ENCODE results near the gene STK16. TPM values are rescaled to one million over a fixed set of nuclear protein-coding genes. Genes with fewer than 3 reads are reported as not detected.
A peak's percentile ranks its signal among the peaks of the same experiment; 100 is the strongest.

Gene STK16
- total and polyA plus RNA-seq, 2 of the 4 experiments (the other 2 are of a cell fraction): 44.4 to 50.1 TPM

GRCh38 chr2:219285894-219286425 is 40.7 kb downstream of the STK16 start:
- peak overlapping the region; percentile 67 for H2AK9ac ChIP-seq (replicated peaks; ENCODE audit: low read depth, low read length, poor library complexity)
- H4K20me1 ChIP-seq (ENCODE audit: insufficient read depth, low read length): peaks cover 10% of the 10 kb centered on the region; the same call in 1 of the 2 replicates
- H3K23ac ChIP-seq (ENCODE audit: low read depth, low read length): no peak overlapping the region
- H3K9ac ChIP-seq (ENCODE audit: low read depth, low read length): no peak overlapping the region
- H3K27ac ChIP-seq (ENCODE audit: insufficient read depth, low read length): no peak overlapping the region
- no peak overlapping the region for H3K18ac ChIP-seq (ENCODE audit: low read depth, low read length)
- peaks cover 14% of the 10 kb centered on the region for H3K4me1 ChIP-seq (ENCODE audit: control insufficient read depth, insufficient read depth, low read length)
- peak overlapping the region; percentile 54; the same call in 1 of the 2 replicates for H2BK120ac ChIP-seq (ENCODE audit: low read depth, low read length)
- no peak overlapping the region for H4K5ac ChIP-seq (ENCODE audit: low read depth, low read length)
- DNase-seq: peak; percentile 57
- H2BK5ac ChIP-seq (ENCODE audit: low read depth, low read length, poor library complexity, severe bottlenecking): no peak overlapping the region
- peaks cover 11% of the 10 kb centered on the region; the same call in 1 of the 2 replicates for H3K9me1 ChIP-seq (ENCODE audit: insufficient read depth, low read length)
- no peak overlapping the region for H3K4me2 ChIP-seq (ENCODE audit: low read depth, low read length)
- no TSS peak for BruUV-seq (replicated peaks)
- H3K36me3 ChIP-seq (ENCODE audit: control insufficient read depth, insufficient read depth, low read length): peaks cover 53% of the 10 kb centered on the region
- no peak overlapping the region for H2BK20ac ChIP-seq (ENCODE audit: low read depth, low read length)
- intact Hi-C loops (cut with micrococcal nuclease) (no loop called here), dilution Hi-C loops (cut with HindIII; ENCODE audit: low sequenced_read_pairs, unreplicated experiment) (no loop called here), in situ Hi-C loops (cut with MboI; ENCODE audit: low sequenced_read_pairs) (no loop called here)
- no peak overlapping the region for H3K4me3 ChIP-seq (ENCODE audit: insufficient read depth, low read depth, low read length)
- H2AFZ ChIP-seq (replicated peaks; ENCODE audit: low read length, poor library complexity): peak overlapping the region; percentile 53
- TF ChIP-seq USF2 (IDR thresholded peaks at IDR 0.05; ENCODE audit: low read depth, low read length) (no peak), MXI1 (IDR thresholded peaks at IDR 0.05; ENCODE audit: borderline replicate concordance, low read depth, low read length) (no peak), CTCF (conservative IDR thresholded peaks at IDR 0.05; ENCODE audit: low read depth, low read length) (no peak), RCOR1 (IDR thresholded peaks at IDR 0.05; ENCODE audit: insufficient replicate concordance, low read length) (no peak), MAFK (IDR thresholded peaks at IDR 0.05; ENCODE audit: low read depth, low read length) (no peak), RAD21 (IDR thresholded peaks at IDR 0.05; ENCODE audit: low read length) (no peak), MAZ (IDR thresholded peaks at IDR 0.05; ENCODE audit: borderline replicate concordance, low read depth, low read length) (no peak), FOS (IDR thresholded peaks at IDR 0.05; ENCODE audit: low read depth, low read length) (no peak), NFE2L2 (IDR thresholded peaks at IDR 0.05; ENCODE audit: low read depth, low read length) (no peak), POLR2A (IDR thresholded peaks at IDR 0.05; ENCODE audit: low read depth, low read length) (no peak), CHD1 (IDR thresholded peaks at IDR 0.05; ENCODE audit: low read depth, low read length) (no peak), RFX5 (IDR thresholded peaks at IDR 0.05; ENCODE audit: low read depth, low read length) (no peak), CEBPB (IDR thresholded peaks at IDR 0.05; ENCODE audit: low read depth, low read length) (no peak), SMC3 (IDR thresholded peaks at IDR 0.05; ENCODE audit: low read depth, low read length) (no peak)
- 49% methylated on average over 3 of the region's 17 CpGs; no CpG with 5 or more reads in 1 of the 2 experiments for WGBS, 2 experiments (ENCODE audit: extremely low coverage in 2 of 2, insufficient read length in 1 of 2)
- peak overlapping the region in 1 of 2 experiments; percentile 71; a peak in 2 of 4 replicates for H4K8ac ChIP-seq (ENCODE audit: low read depth in 2 of 2, low read length in 2 of 2)
- no peak overlapping the region; the same call in 1 of the 2 replicates for H2AK5ac ChIP-seq (ENCODE audit: low read depth, low read length)
- no peak overlapping the region for H4K91ac ChIP-seq (ENCODE audit: insufficient read depth, low read depth, low read length)
- H2BK15ac ChIP-seq (ENCODE audit: low read depth, low read length): no peak overlapping the region
- H3K27me3 ChIP-seq (ENCODE audit: control insufficient read depth, insufficient read depth, low read length): no peaks in the 10 kb centered on the region
- POLR2A ChIA-PET (ENCODE audit: unreplicated experiment): no interaction called here
- peaks cover 4 to 16% of the 10 kb centered on the region in 2 experiments for H3K79me1 ChIP-seq (ENCODE audit: low read depth in 1 of 2, low read length in 2 of 2)
- H3K56ac ChIP-seq (ENCODE audit: extremely low read depth, insufficient read depth, low read length): no peak overlapping the region
- H3K14ac ChIP-seq (replicated peaks; ENCODE audit: low read depth, low read length): no peak overlapping the region
- peak; percentile 48 for ATAC-seq (ENCODE audit: low read depth)
- 0 out of 2 replicates have a peak overlapping the region, but pooled peaks have one; percentile 13 for H3K4ac ChIP-seq (ENCODE audit: low read depth, low read length)
- CTCF ChIA-PET: interaction anchor here (1.0 kb wide), 1 partner anchor 9 kb away, joined by 7 read pairs; no protein-coding TSS in a partner anchor
- H3K9me3 ChIP-seq (ENCODE audit: control insufficient read depth, insufficient read depth, low read length): no peaks in the 10 kb centered on the region

All from IMR-90 (cell line).